Measurements from ENCODE around the gene DLGAP1.

- TF ChIP-seq USF2 (IDR thresholded peaks at IDR 0.05; ENCODE audit: borderline replicate concordance, low read depth, low read length) (no peak), REST (IDR thresholded peaks at IDR 0.05; ENCODE audit: low read depth, low read length) (no peak), PBX3 (IDR thresholded peaks at IDR 0.05) (no peak), CTCF (IDR thresholded peaks at IDR 0.05) (no peak), RAD21 (IDR thresholded peaks at IDR 0.05; ENCODE audit: low read length) (no peak)
Observed at GRCh38 chr18:3671176-3671575, 783.9 kb downstream of the DLGAP1 start.
